Activated naive CD4-positive, alpha-beta T cell treated with anti-CD3 and anti-CD28 coated beads, Interleukin-2, amount 10 ng/mL, durations not matched to agents 7 days and 5 days (primary cell): Measurements from ENCODE around the gene ENTREP1.
"Not testable (repeated sequence)": the region's sequence is repeated elsewhere in the genome, so short reads cannot be mapped to it uniquely, and the experiment has no call there.

ENCODE experiments used
- CTCF ChIA-PET: fragments of 350-600 bp; sonication (Branson Sonifier 250); formaldehyde crosslinking; loops from one replicate; lab custom pipeline; 2021; ENCODE audit warnings: antibody characterized with exemption; lab: Charles Lee
- DNase-seq: peaks from one replicate; pipeline ENCODE4 v3.0.0-alpha.2; 2020
- H3K27ac Mint-ChIP-seq: one replicate; pipeline ENCODE4 v1.8.0; 2021; ENCODE audit warnings: mild to moderate bottlenecking, moderate library complexity, mixed read lengths
- H3K27me3 Mint-ChIP-seq: one replicate; pipeline ENCODE4 v1.8.0; 2021; ENCODE audit warnings: mild to moderate bottlenecking, mixed read lengths
- H3K36me3 Mint-ChIP-seq: one replicate; pipeline ENCODE4 v1.8.0; 2021; ENCODE audit warnings: mixed read lengths
- H3K4me1 Mint-ChIP-seq: one replicate; pipeline ENCODE4 v1.8.0; 2021; ENCODE audit warnings: mixed read lengths
- H3K4me3 Mint-ChIP-seq: one replicate; pipeline ENCODE4 v1.8.0; 2021; ENCODE audit warnings: mild to moderate bottlenecking, moderate library complexity, mixed read lengths
- H3K9me3 Mint-ChIP-seq: one replicate; pipeline ENCODE4 v1.8.0; 2021; ENCODE audit warnings: mixed read lengths

Gene ENTREP1

GRCh38 chr9:69324549-69325401, at the start of gene ENTREP1:
Gene ENTREP1 (plus strand): TSS chr9:69325215. CDS start chr9:69325310, 95 bp downstream.
- Mint-ChIP-seq H3K27me3 (peaks cover 71% of the 10 kb centered on the region), H3K4me1 (peaks cover 7% of the 10 kb centered on the region), H3K27ac (no peak within 1 kb of the TSS), H3K4me3 (no peak within 1 kb of the TSS), H3K9me3 (no peaks in the 10 kb centered on the region), H3K36me3 (no peaks in the 10 kb centered on the region)
- DNase-seq = peak; percentile 22
- CTCF ChIA-PET = no interaction called here

- CTCF ChIA-PET = no interaction called here
- no peaks in the 10 kb centered on the region for H3K36me3 Mint-ChIP-seq
- H3K9me3 Mint-ChIP-seq = peaks cover 9% of the 10 kb centered on the region
- no peak overlapping the region for H3K27ac Mint-ChIP-seq
- H3K4me1 Mint-ChIP-seq = no peaks in the 10 kb centered on the region
- H3K4me3 Mint-ChIP-seq = no peak overlapping the region
- peaks cover 3% of the 10 kb centered on the region for H3K27me3 Mint-ChIP-seq
- DNase-seq = no peak
Measured at GRCh38 chr9:69276775-69277174, 48.2 kb upstream of the ENTREP1 start.

GRCh38 chr9:69279084-69279731, 45.8 kb upstream of the ENTREP1 start:
- H3K9me3 Mint-ChIP-seq = peaks cover 9% of the 10 kb centered on the region
- no peaks in the 10 kb centered on the region for H3K27me3 Mint-ChIP-seq
- CTCF ChIA-PET = no interaction called here
- no peaks in the 10 kb centered on the region for H3K36me3 Mint-ChIP-seq
- no peak overlapping the region for H3K27ac Mint-ChIP-seq
- H3K4me3 Mint-ChIP-seq = no peak overlapping the region
- no peaks in the 10 kb centered on the region for H3K4me1 Mint-ChIP-seq
- DNase-seq = no peak

- H3K9me3 Mint-ChIP-seq = peaks cover 9% of the 10 kb centered on the region
- no peaks in the 10 kb centered on the region for H3K36me3 Mint-ChIP-seq
- no peak overlapping the region for H3K4me3 Mint-ChIP-seq
- CTCF ChIA-PET = no interaction called here
- no peak overlapping the region for H3K27ac Mint-ChIP-seq
- no peak for DNase-seq
- no peaks in the 10 kb centered on the region for H3K27me3 Mint-ChIP-seq
- no peaks in the 10 kb centered on the region for H3K4me1 Mint-ChIP-seq
Measured at GRCh38 chr9:69279733-69280132, 45.3 kb upstream of the ENTREP1 start.

GRCh38 chr9:69283003-69283402, 42.0 kb upstream of the ENTREP1 start:
- Mint-ChIP-seq H3K36me3 (no peaks in the 10 kb centered on the region), H3K27ac (no peak overlapping the region), H3K9me3 (peaks cover 7% of the 10 kb centered on the region), H3K4me3 (no peak overlapping the region), H3K4me1 (no peaks in the 10 kb centered on the region), H3K27me3 (no peaks in the 10 kb centered on the region)
- CTCF ChIA-PET = no interaction called here
- no peak for DNase-seq

GRCh38 chr9:69292078-69292477, 32.9 kb upstream of the ENTREP1 start:
- H3K27me3 Mint-ChIP-seq = peaks cover 9% of the 10 kb centered on the region
- no peak overlapping the region for H3K27ac Mint-ChIP-seq
- CTCF ChIA-PET = no interaction called here
- H3K36me3 Mint-ChIP-seq = no peaks in the 10 kb centered on the region
- DNase-seq = no peak
- no peaks in the 10 kb centered on the region for H3K9me3 Mint-ChIP-seq
- no peak overlapping the region for H3K4me3 Mint-ChIP-seq
- H3K4me1 Mint-ChIP-seq = no peaks in the 10 kb centered on the region

- Mint-ChIP-seq H3K9me3 (no peaks in the 10 kb centered on the region), H3K27ac (no peak overlapping the region), H3K36me3 (no peaks in the 10 kb centered on the region), H3K4me3 (no peak overlapping the region), H3K4me1 (no peaks in the 10 kb centered on the region), H3K27me3 (peaks cover 19% of the 10 kb centered on the region)
- CTCF ChIA-PET = no interaction called here
- DNase-seq = no peak
Measured at GRCh38 chr9:69293156-69293555, 31.9 kb upstream of the ENTREP1 start.

- CTCF ChIA-PET = no interaction called here
- Mint-ChIP-seq H3K4me1 (no peaks in the 10 kb centered on the region), H3K27me3 (peaks cover 19% of the 10 kb centered on the region), H3K4me3 (no peak overlapping the region), H3K9me3 (no peaks in the 10 kb centered on the region), H3K27ac (no peak overlapping the region), H3K36me3 (no peaks in the 10 kb centered on the region)
- no peak for DNase-seq
Measured at GRCh38 chr9:69295872-69296552, 29.0 kb upstream of the ENTREP1 start.

GRCh38 chr9:69297300-69297980, 27.6 kb upstream of the ENTREP1 start:
- Mint-ChIP-seq H3K36me3 (no peaks in the 10 kb centered on the region), H3K9me3 (no peaks in the 10 kb centered on the region), H3K27me3 (peaks cover 19% of the 10 kb centered on the region), H3K4me3 (no peak overlapping the region), H3K4me1 (no peaks in the 10 kb centered on the region), H3K27ac (no peak overlapping the region)
- CTCF ChIA-PET = no interaction called here
- DNase-seq = no peak

- H3K4me3 Mint-ChIP-seq = no peak overlapping the region
- no peaks in the 10 kb centered on the region for H3K9me3 Mint-ChIP-seq
- no peak for DNase-seq
- H3K27ac Mint-ChIP-seq = no peak overlapping the region
- CTCF ChIA-PET = no interaction called here
- peaks cover 19% of the 10 kb centered on the region for H3K27me3 Mint-ChIP-seq
- H3K36me3 Mint-ChIP-seq = no peaks in the 10 kb centered on the region
- no peaks in the 10 kb centered on the region for H3K4me1 Mint-ChIP-seq
Measured at GRCh38 chr9:69299315-69299714, 25.7 kb upstream of the ENTREP1 start.

- Mint-ChIP-seq H3K27me3 (peaks cover 19% of the 10 kb centered on the region), H3K36me3 (no peaks in the 10 kb centered on the region), H3K4me3 (no peak overlapping the region), H3K4me1 (no peaks in the 10 kb centered on the region), H3K9me3 (no peaks in the 10 kb centered on the region), H3K27ac (no peak overlapping the region)
- CTCF ChIA-PET = no interaction called here
- no peak for DNase-seq
Measured at GRCh38 chr9:69299826-69300225, 25.2 kb upstream of the ENTREP1 start.

GRCh38 chr9:69303331-69303730, 21.7 kb upstream of the ENTREP1 start:
- Mint-ChIP-seq H3K4me3 (no peak overlapping the region), H3K4me1 (no peaks in the 10 kb centered on the region), H3K36me3 (no peaks in the 10 kb centered on the region), H3K27ac (no peak overlapping the region), H3K9me3 (no peaks in the 10 kb centered on the region), H3K27me3 (no peaks in the 10 kb centered on the region)
- no peak for DNase-seq
- CTCF ChIA-PET = no interaction called here

- CTCF ChIA-PET = not testable (repeated sequence)
Measured at GRCh38 chr9:69306895-69307445, 18.0 kb upstream of the ENTREP1 start.

More at GRCh38 chr9:69306895-69307445, 18.0 kb upstream of the ENTREP1 start:
- not testable (repeated sequence) for H3K9me3 Mint-ChIP-seq, H3K36me3 Mint-ChIP-seq, DNase-seq, H3K4me3 Mint-ChIP-seq, H3K4me1 Mint-ChIP-seq, H3K27ac Mint-ChIP-seq, H3K27me3 Mint-ChIP-seq
